OCI-LY7 (cell line): Measurements from ENCODE around the gene ADH7. TPM values are rescaled to one million over a fixed set of nuclear protein-coding genes. Genes with fewer than 3 reads are reported as not detected.
"Not testable (repeated sequence)": the region's sequence is repeated elsewhere in the genome, so short reads cannot be mapped to it uniquely, and the experiment has no call there.

Experiments
- BruUV-seq: library from RNA; stranded (reverse); fragments of 400-500 nt; replicated peaks from 2 replicates; lab custom pipeline; 2021; lab: Mats Ljungman, UMichigan
- CTCF ChIA-PET: fragments of 300-600 bp; sonication (Branson Sonifier 250); formaldehyde crosslinking; loops from one replicate; lab custom pipeline; 2022; ENCODE audit warnings: antibody characterized with exemption; ENCODE audit not compliant: unreplicated experiment; lab: Charles Lee
- POLR2A ChIA-PET: fragments of 300-600 bp; sonication (Branson Sonifier 250); formaldehyde crosslinking; loops from one replicate; lab custom pipeline; 2022; ENCODE audit warnings: antibody characterized with exemption; lab: Charles Lee
- DNase-seq: peaks from one replicate; pipeline ENCODE4 v3.0.0-alpha.2; 2015; ENCODE audit warnings: low spot score
- H2AFZ ChIP-seq: fragments of 200-600 bp; sonication (generic), shearing (Covaris generic); 2 replicates; pipeline ENCODE4 v1.6.1; 2014; ENCODE audit warnings: mild to moderate bottlenecking, antibody characterized with exemption, low read length, moderate library complexity
- H3K27ac ChIP-seq: fragments of 200-600 bp; sonication (generic); 2 replicates; pipeline ENCODE4 v1.5.1; 2014; ENCODE audit warnings: mixed run types, low read depth, mild to moderate bottlenecking, moderate library complexity, low read length, inconsistent platforms; ENCODE audit not compliant: poor library complexity, severe bottlenecking
- H3K36me3 ChIP-seq: fragments of 200-600 bp; sonication (generic); 2 replicates; pipeline ENCODE4 v1.6.1; 2014; ENCODE audit warnings: mild to moderate bottlenecking, antibody characterized with exemption, low read length, moderate library complexity, mixed read lengths; ENCODE audit not compliant: insufficient read depth
- H3K4me1 ChIP-seq: fragments of 200-600 bp; sonication (generic); 2 replicates; pipeline ENCODE4 v1.5.1; 2014; ENCODE audit warnings: mild to moderate bottlenecking, low read length; ENCODE audit not compliant: insufficient read depth, poor library complexity, severe bottlenecking
- H3K4me2 ChIP-seq: fragments of 200-600 bp; sonication (generic); 2 replicates; pipeline ENCODE4 v1.6.1; 2014; ENCODE audit warnings: mild to moderate bottlenecking, low read length
- H3K4me3 ChIP-seq: fragments of 200-600 bp; sonication (generic); 2 replicates; pipeline ENCODE4 v1.5.1; 2014; ENCODE audit warnings: mild to moderate bottlenecking, low read depth, low read length; ENCODE audit not compliant: poor library complexity, severe bottlenecking
- H3K79me2 ChIP-seq: fragments of 200-600 bp; sonication (generic); 2 replicates; pipeline ENCODE4 v1.6.1; 2016; ENCODE audit warnings: low read depth, mild to moderate bottlenecking, low read length, moderate library complexity, mixed read lengths; ENCODE audit not compliant: insufficient read depth
- H3K9me2 ChIP-seq: fragments of 200-600 bp; sonication (generic); 2 replicates; pipeline ENCODE4 v1.6.1; 2016; ENCODE audit warnings: mild to moderate bottlenecking, low read length, mixed read lengths; ENCODE audit not compliant: insufficient read depth
- H3K9me3 ChIP-seq: fragments of 200-600 bp; sonication (generic); 2 replicates; pipeline ENCODE4 v1.6.1; 2014; ENCODE audit warnings: mild to moderate bottlenecking, mixed run types, low read length, mixed read lengths
- H4K20me1 ChIP-seq: fragments of 200-600 bp; sonication (generic); 2 replicates; pipeline ENCODE4 v1.6.1; 2014; ENCODE audit warnings: mild to moderate bottlenecking, antibody characterized with exemption, low read length, moderate library complexity, mixed read lengths; ENCODE audit not compliant: insufficient read depth
- CTCF ChIP-seq: fragments of 200-600 bp; sonication (generic); conservative IDR thresholded peaks from 2 replicates; pipeline ENCODE4 v1.5.1; 2014; ENCODE audit warnings: mild to moderate bottlenecking, antibody characterized with exemption, low read length, moderate library complexity, mixed read lengths
- EZH2phosphoT487 ChIP-seq: fragments of 200-600 bp; sonication (generic); IDR thresholded peaks from 2 replicates; pipeline ENCODE4 v1.6.1; 2018; ENCODE audit warnings: low read depth, borderline replicate concordance, mild to moderate bottlenecking, mixed run types, antibody characterized with exemption, low read length, moderate library complexity, mixed read lengths
- intact Hi-C: fragments of 100-400 bp; cut with micrococcal nuclease; formaldehyde crosslinking; loops from one replicate; pipeline ENCODE4 v1.10.0; 2022; ENCODE audit not compliant: unreplicated experiment
- total RNA-seq, 2 experiments: library from RNA; depleted of rRNA in 1 of 2; stranded (reverse); fragments of >200 nt in 1 of 2; shearing (Covaris generic) in 1 of 2; gene quantifications; 2 replicates each; pipeline ENCODE4 v1.2.3, GENCODE V29; 2014 to 2022

Gene ADH7
- total RNA-seq, 2 experiments from 2014 or later = not detected

- no peaks in the 10 kb centered on the region for H3K9me2 ChIP-seq
- no peaks in the 10 kb centered on the region for H4K20me1 ChIP-seq
- no peak overlapping the region for H3K4me3 ChIP-seq
- no peak overlapping the region for H2AFZ ChIP-seq
- CTCF ChIA-PET = no interaction called here
- BruUV-seq = no TSS peak
- no peaks in the 10 kb centered on the region for H3K4me1 ChIP-seq
- no peaks in the 10 kb centered on the region for H3K36me3 ChIP-seq
- POLR2A ChIA-PET = no interaction called here
- no peak for TF ChIP-seq CTCF
- no peak for TF ChIP-seq EZH2phosphoT487
- intact Hi-C loops = no loop called here
- no peak overlapping the region for H3K27ac ChIP-seq
- DNase-seq = no peak
- no peaks in the 10 kb centered on the region for H3K9me3 ChIP-seq
- H3K79me2 ChIP-seq = no peaks in the 10 kb centered on the region
- no peak overlapping the region for H3K4me2 ChIP-seq
These were observed 18.0 kb downstream of the ADH7 start for GRCh38 chr4:99417125-99417524.

GRCh38 chr4:99415762-99416161, 19.4 kb downstream of the ADH7 start:
- H3K9me3 ChIP-seq, H3K27ac ChIP-seq, H4K20me1 ChIP-seq, H3K4me2 ChIP-seq, POLR2A ChIA-PET, H3K9me2 ChIP-seq, H3K79me2 ChIP-seq, BruUV-seq, intact Hi-C loops, H3K4me1 ChIP-seq, CTCF ChIA-PET, DNase-seq, H2AFZ ChIP-seq, H3K36me3 ChIP-seq, H3K4me3 ChIP-seq: not testable (repeated sequence)

- H3K79me2 ChIP-seq, intact Hi-C loops, H2AFZ ChIP-seq, H3K4me1 ChIP-seq, H3K36me3 ChIP-seq, DNase-seq, BruUV-seq, H3K4me2 ChIP-seq, H3K27ac ChIP-seq, H3K9me2 ChIP-seq, CTCF ChIA-PET, H4K20me1 ChIP-seq, H3K4me3 ChIP-seq, H3K9me3 ChIP-seq: not testable (repeated sequence)
- POLR2A ChIA-PET = interaction anchor here (1.2 kb wide), 1 partner anchor 45 kb away, joined by 3 read pairs; no protein-coding TSS in a partner anchor
These were observed 20.2 kb downstream of the ADH7 start for GRCh38 chr4:99414902-99415301.

GRCh38 chr4:99414401-99414800, 20.7 kb downstream of the ADH7 start:
- intact Hi-C loops = no loop called here
- Histone ChIP-seq H3K27ac (no peak overlapping the region), H4K20me1 (no peaks in the 10 kb centered on the region), H3K9me2 (no peaks in the 10 kb centered on the region), H3K9me3 (no peaks in the 10 kb centered on the region), H3K4me2 (no peak overlapping the region), H3K4me1 (no peaks in the 10 kb centered on the region), H3K79me2 (no peaks in the 10 kb centered on the region), H2AFZ (no peak overlapping the region), H3K4me3 (no peak overlapping the region), H3K36me3 (no peaks in the 10 kb centered on the region)
- ChIA-PET POLR2A (interaction anchor here (0.8 to 1.2 kb wide), 3 partner anchors 25 to 930 kb away, joined by 3 read pairs; no protein-coding TSS in a partner anchor), CTCF (no interaction called here)
- BruUV-seq = no TSS peak
- no peak for DNase-seq
- TF ChIP-seq EZH2phosphoT487 (no peak), CTCF (no peak)
